HEK293T (cell line): ENCODE measurements around the gene MBOAT7.
"Not testable (repeated sequence)": the region's sequence is repeated elsewhere in the genome, so short reads cannot be mapped to it uniquely, and the experiment has no call there.

ENCODE experiments used
- CTCF ChIA-PET: fragments of 350-600 bp; formaldehyde crosslinking; extraction: SDS; loops from one replicate; lab custom pipeline; 2021; ENCODE audit warnings: antibody characterized with exemption, inconsistent platforms; lab: Yijun Ruan, JAX
- POLR2A ChIA-PET: fragments of 350-600 bp; formaldehyde crosslinking; extraction: SDS; loops from one replicate; lab custom pipeline; 2020; ENCODE audit warnings: antibody characterized with exemption, inconsistent platforms; lab: Yijun Ruan, JAX
- DNase-seq: peaks from one replicate; pipeline ENCODE4 v3.0.0; 2012; ENCODE audit warnings: mixed read lengths; ENCODE audit errors: extremely low spot score
- ARNT ChIP-seq: fragments of 450-650 bp; IDR thresholded peaks from 2 replicates; pipeline ENCODE4 v1.6.1; 2017; ENCODE audit warnings: mild to moderate bottlenecking
- BHLHE40 ChIP-seq: fragments of 450-650 bp; IDR thresholded peaks from 2 replicates; pipeline ENCODE4 v1.6.1; 2016; ENCODE audit warnings: mild to moderate bottlenecking, moderate library complexity, borderline replicate concordance
- CTBP1 ChIP-seq: fragments of 450-650 bp; IDR thresholded peaks from 2 replicates; pipeline ENCODE4 v1.6.1; 2016; ENCODE audit warnings: borderline replicate concordance
- ELF4 ChIP-seq: fragments of 450-650 bp; IDR thresholded peaks from 2 replicates; pipeline ENCODE4 v1.6.1; 2017; ENCODE audit warnings: antibody characterized with exemption
- FOXA1 ChIP-seq: fragments of 450-650 bp; IDR thresholded peaks from 2 replicates; pipeline ENCODE4 v1.6.1; 2016; ENCODE audit warnings: mild to moderate bottlenecking
- FOXK2 ChIP-seq: fragments of 450-650 bp; IDR thresholded peaks from 2 replicates; pipeline ENCODE4 v1.6.1; 2016; ENCODE audit warnings: mild to moderate bottlenecking
- FOXM1 ChIP-seq: fragments of 450-650 bp; IDR thresholded peaks from 2 replicates; pipeline ENCODE4 v1.6.1; 2017; ENCODE audit warnings: mild to moderate bottlenecking, borderline replicate concordance
- HDGF ChIP-seq: fragments of 450-650 bp; IDR thresholded peaks from 2 replicates; pipeline ENCODE4 v1.6.1; 2017; ENCODE audit warnings: antibody characterized with exemption, borderline replicate concordance
- L3MBTL2 ChIP-seq: fragments of 450-650 bp; conservative IDR thresholded peaks from 2 replicates; pipeline ENCODE4 v1.6.1; 2016; ENCODE audit warnings: mild to moderate bottlenecking
- LEF1 ChIP-seq: fragments of 450-650 bp; IDR thresholded peaks from 2 replicates; pipeline ENCODE4 v1.6.1; 2017; ENCODE audit warnings: mild to moderate bottlenecking, borderline replicate concordance
- NFRKB ChIP-seq: fragments of 450-650 bp; IDR thresholded peaks from 2 replicates; pipeline ENCODE4 v1.6.1; 2016; ENCODE audit warnings: mild to moderate bottlenecking, moderate library complexity
- PKNOX1 ChIP-seq: fragments of 450-650 bp; IDR thresholded peaks from 2 replicates; pipeline ENCODE4 v1.6.1; 2016
- SP1 ChIP-seq: fragments of 450-650 bp; IDR thresholded peaks from 2 replicates; pipeline ENCODE4 v1.6.1; 2017
- SUZ12 ChIP-seq: fragments of 450-650 bp; IDR thresholded peaks from 2 replicates; pipeline ENCODE4 v1.6.1; 2016; ENCODE audit warnings: mild to moderate bottlenecking
- TARDBP ChIP-seq: fragments of 450-650 bp; IDR thresholded peaks from 2 replicates; pipeline ENCODE4 v1.6.1; 2016
- ZNF384 ChIP-seq: fragments of 450-650 bp; IDR thresholded peaks from 2 replicates; pipeline ENCODE4 v1.6.1; 2016

MBOAT7 gene

GRCh38 chr19:54219702-54220101 is 30.3 kb upstream of the MBOAT7 start:
- CTCF ChIA-PET, DNase-seq, POLR2A ChIA-PET: not testable (repeated sequence)

GRCh38 chr19:54218960-54219661 is 29.7 kb upstream of the MBOAT7 start:
- POLR2A ChIA-PET: no interaction called here
- CTCF ChIA-PET: no interaction called here
- TF ChIP-seq SUZ12: no peak
- no peak for DNase-seq

GRCh38 chr19:54218259-54218658 is 28.9 kb upstream of the MBOAT7 start:
- no peak for DNase-seq
- TF ChIP-seq LEF1 (no peak), ARNT (no peak), NFRKB (no peak), ZNF384 (no peak), PKNOX1 (no peak), SUZ12 (no peak), BHLHE40 (no peak), SP1 (no peak), CTBP1 (no peak), TARDBP (no peak), FOXA1 (no peak), FOXK2 (no peak), HDGF (no peak), FOXM1 (no peak), ELF4 (no peak), L3MBTL2 (no peak)
- ChIA-PET CTCF (no interaction called here), POLR2A (no interaction called here)

- DNase-seq, CTCF ChIA-PET, POLR2A ChIA-PET: not testable (repeated sequence)
Observed at GRCh38 chr19:54217517-54218247, 28.3 kb upstream of the MBOAT7 start.

- POLR2A ChIA-PET: no interaction called here
- TF ChIP-seq LEF1 (no peak), PKNOX1 (no peak)
- CTCF ChIA-PET: no interaction called here
Observed at GRCh38 chr19:54216869-54217268, 27.5 kb upstream of the MBOAT7 start.

GRCh38 chr19:54214734-54215133 is 25.4 kb upstream of the MBOAT7 start:
- POLR2A ChIA-PET, CTCF ChIA-PET, DNase-seq: not testable (repeated sequence)

More at GRCh38 chr19:54216869-54217268, 27.5 kb upstream of the MBOAT7 start:
- no peak for DNase-seq

GRCh38 chr19:54214217-54214616 is 24.8 kb upstream of the MBOAT7 start:
- CTCF ChIA-PET, POLR2A ChIA-PET, DNase-seq: not testable (repeated sequence)

- DNase-seq: no peak
- ChIA-PET CTCF (no interaction called here), POLR2A (interaction anchor here (1.6 kb wide), 1 partner anchor 10 kb away, joined by 4 read pairs; the partner anchor contains the start of gene RPS9)
- TF ChIP-seq HDGF: no peak
- no peak for TF ChIP-seq NFRKB
- no peak for TF ChIP-seq SP1
- no peak for TF ChIP-seq ARNT
- no peak for TF ChIP-seq CTBP1
- no peak for TF ChIP-seq FOXK2
- no peak for TF ChIP-seq ZNF384
- TF ChIP-seq TARDBP: no peak
- TF ChIP-seq FOXM1: no peak
- TF ChIP-seq ELF4: no peak
- TF ChIP-seq L3MBTL2: no peak
- no peak for TF ChIP-seq PKNOX1
Observed at GRCh38 chr19:54211235-54211634, 21.9 kb upstream of the MBOAT7 start.
